GM12872 (cell line): Measurements from ENCODE around the gene ZBTB20.
A peak's percentile ranks its signal among the peaks of the same experiment; 100 is the strongest.

Experiments
- CTCF ChIP-seq: IDR thresholded peaks from 3 replicates; pipeline ENCODE4 v1.5.1; 2011; ENCODE audit warnings: low read depth, mild to moderate bottlenecking, low read length, moderate library complexity; ENCODE audit not compliant: insufficient read depth

The ZBTB20 gene

GRCh38 chr3:114432310-114432709 lies 714.8 kb downstream of the ZBTB20 start:
- TF ChIP-seq CTCF, result no peak

- TF ChIP-seq CTCF, result no peak
Observed at GRCh38 chr3:114428044-114428595, 719.0 kb downstream of the ZBTB20 start.

- no peak for TF ChIP-seq CTCF
Observed at GRCh38 chr3:114427285-114428043, 719.6 kb downstream of the ZBTB20 start.

GRCh38 chr3:114424337-114424736 lies 722.8 kb downstream of the ZBTB20 start:
- TF ChIP-seq CTCF, result no peak

GRCh38 chr3:114421204-114421603 lies 725.9 kb downstream of the ZBTB20 start:
- no peak for TF ChIP-seq CTCF

- TF ChIP-seq CTCF, result no peak
Observed at GRCh38 chr3:114420072-114420471, 727.0 kb downstream of the ZBTB20 start.

- TF ChIP-seq CTCF, result peak; percentile 73
Observed at GRCh38 chr3:114418724-114419543, 728.2 kb downstream of the ZBTB20 start.
